Measurements from ENCODE around the gene CISD1. TPM values are rescaled to one million over a fixed set of nuclear protein-coding genes. Genes with fewer than 3 reads are reported as not detected.

CISD1 gene
- polyA plus RNA-seq, 2 of the 4 experiments (the other 2 are of a cell fraction), result 48.1 to 102 TPM

- TF ChIP-seq JUNB (IDR thresholded peaks at IDR 0.05) (no peak), FOSB (CRISPR knock-in tag; IDR thresholded peaks at IDR 0.05) (no peak), ZFP36 (IDR thresholded peaks at IDR 0.05; ENCODE audit: borderline replicate concordance, partially characterized antibody) (no peak), ZNF302 (CRISPR knock-in tag; IDR thresholded peaks at IDR 0.05) (no peak)
Observed at GRCh38 chr10:58304099-58304633, 35.2 kb downstream of the CISD1 start (continued).

DNA sequence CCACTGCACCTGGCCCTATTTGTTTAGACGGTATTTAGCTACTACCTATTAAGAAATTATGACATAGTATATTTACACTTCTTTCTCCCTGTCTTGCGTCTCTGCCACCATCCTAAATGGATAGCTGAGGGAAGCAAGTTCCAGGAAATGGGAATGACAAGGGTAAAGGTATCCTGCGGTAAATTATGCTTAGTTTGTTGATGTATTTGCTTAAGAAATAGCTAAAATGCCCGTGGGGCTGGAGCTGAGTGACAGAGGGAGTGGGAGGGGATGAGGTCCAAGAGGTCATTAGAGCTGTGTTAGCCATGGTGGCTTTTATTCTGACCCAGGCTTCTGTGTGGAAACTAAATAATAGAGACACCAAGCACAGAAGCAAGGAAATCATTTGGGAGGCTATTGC lies 36.9 kb downstream of the CISD1 start:
- WGBS (ENCODE audit: missing lambda C conversion rate), result 20% methylated on average over 4 of the region's 4 CpGs
- Histone ChIP-seq H3K4me1 (no peaks in the 10 kb centered on the region), H3K4me3 (no peak overlapping the region), H3K27ac (no peak overlapping the region), H3K4me2 (no peak overlapping the region), H3K9me3 (no peaks in the 10 kb centered on the region)
- no peak for TF ChIP-seq PBX3 (IDR thresholded peaks at IDR 0.05)
- TF ChIP-seq BCL3 (IDR thresholded peaks at IDR 0.05), result no peak
- TF ChIP-seq TFCP2L1 (CRISPR knock-in tag; IDR thresholded peaks at IDR 0.05), result no peak
- CTCF ChIA-PET, result interaction anchor here (1.2 to 2.7 kb wide), 3 partner anchors 16 to 518 kb away, joined by 3 to 9 read pairs (median 3); no protein-coding TSS in a partner anchor
- POLR2A ChIA-PET, result no interaction called here
- DNase-seq (ENCODE audit: low read depth in 1 of 2, low spot score in 1 of 2), result no peak
- no peak for ATAC-seq
- no peak for FAIRE-seq

GRCh38 chr10:58307676-58308075 lies 38.7 kb downstream of the CISD1 start:
- DNase-seq (ENCODE audit: low read depth in 1 of 2, low spot score in 1 of 2) (no peak), ATAC-seq (no peak), FAIRE-seq (no peak)
- CTCF ChIA-PET, result interaction anchor here (1.8 to 2.7 kb wide), 4 partner anchors 8 to 130 kb away, joined by 4 to 14 read pairs (median 10); no protein-coding TSS in a partner anchor
- Histone ChIP-seq H3K4me3 (no peak overlapping the region), H3K4me2 (no peak overlapping the region), H3K4me1 (no peaks in the 10 kb centered on the region), H3K27ac (no peak overlapping the region), H3K9me3 (no peaks in the 10 kb centered on the region)
- TF ChIP-seq CBX2 (IDR thresholded peaks at IDR 0.05; ENCODE audit: borderline replicate concordance, low read depth) (no peak), FOXS1 (CRISPR knock-in tag; IDR thresholded peaks at IDR 0.05) (no peak), ZSCAN20 (CRISPR knock-in tag; IDR thresholded peaks at IDR 0.05) (no peak), POLR2A (IDR thresholded peaks at IDR 0.05; ENCODE audit: low read length) (no peak), ESRRA (IDR thresholded peaks at IDR 0.05; ENCODE audit: borderline replicate concordance, low read length) (no peak), HOXB5 (CRISPR knock-in tag; IDR thresholded peaks at IDR 0.05) (no peak), JUN (IDR thresholded peaks at IDR 0.05) (no peak), FOSB (CRISPR knock-in tag; IDR thresholded peaks at IDR 0.05) (no peak), EHMT2 (IDR thresholded peaks at IDR 0.05; ENCODE audit: low read depth) (no peak), MAZ (IDR thresholded peaks at IDR 0.05; ENCODE audit: borderline replicate concordance, low read depth, low read length) (no peak), RNF2 (IDR thresholded peaks at IDR 0.05; ENCODE audit: borderline replicate concordance, low read depth) (no peak), HES2 (IDR thresholded peaks at IDR 0.05) (no peak), PBX3 (IDR thresholded peaks at IDR 0.05) (no peak), RCOR1 (IDR thresholded peaks at IDR 0.05; ENCODE audit: low read depth, low read length) (no peak), SREBF2 (IDR thresholded peaks at IDR 0.05) (no peak), KDM1A (IDR thresholded peaks at IDR 0.05; ENCODE audit: low read depth) (no peak), REST (IDR thresholded peaks at IDR 0.05) (no peak), BCL3 (IDR thresholded peaks at IDR 0.05) (no peak)
- TF ChIP-seq, protein P1, sequence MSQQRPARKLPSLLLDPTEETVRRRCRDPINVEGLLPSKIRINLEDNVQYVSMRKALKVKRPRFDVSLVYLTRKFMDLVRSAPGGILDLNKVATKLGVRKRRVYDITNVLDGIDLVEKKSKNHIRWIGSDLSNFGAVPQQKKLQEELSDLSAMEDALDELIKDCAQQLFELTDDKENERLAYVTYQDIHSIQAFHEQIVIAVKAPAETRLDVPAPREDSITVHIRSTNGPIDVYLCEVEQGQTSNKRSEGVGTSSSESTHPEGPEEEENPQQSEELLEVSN (IDR thresholded peaks at IDR 0.05; ENCODE audit: borderline replicate concordance, low read depth), result no peak
- TF ChIP-seq, protein P2, sequence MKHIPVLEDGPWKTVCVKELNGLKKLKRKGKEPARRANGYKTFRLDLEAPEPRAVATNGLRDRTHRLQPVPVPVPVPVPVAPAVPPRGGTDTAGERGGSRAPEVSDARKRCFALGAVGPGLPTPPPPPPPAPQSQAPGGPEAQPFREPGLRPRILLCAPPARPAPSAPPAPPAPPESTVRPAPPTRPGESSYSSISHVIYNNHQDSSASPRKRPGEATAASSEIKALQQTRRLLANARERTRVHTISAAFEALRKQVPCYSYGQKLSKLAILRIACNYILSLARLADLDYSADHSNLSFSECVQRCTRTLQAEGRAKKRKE (CRISPR knock-in tag; IDR thresholded peaks at IDR 0.05; ENCODE audit: low read depth), result no peak
- POLR2A ChIA-PET, result no interaction called here
- 59% methylated on average over 3 of the region's 3 CpGs for WGBS (ENCODE audit: missing lambda C conversion rate)

All from A549 (cell line).